Measurements from ENCODE around the gene RPL22L1.

- TF ChIP-seq POLR2AphosphoS2 (conservative IDR thresholded peaks at IDR 0.05; ENCODE audit: low read length) (no peak), BHLHE40 (IDR thresholded peaks at IDR 0.05; ENCODE audit: low read depth, low read length) (no peak), POLR2A (IDR thresholded peaks at IDR 0.05; ENCODE audit: low read length) (no peak), PHF8 (IDR thresholded peaks at IDR 0.05; ENCODE audit: borderline replicate concordance, low read depth) (no peak), HDAC2 (IDR thresholded peaks at IDR 0.05) (no peak)
- TF ChIP-seq, protein P1, sequence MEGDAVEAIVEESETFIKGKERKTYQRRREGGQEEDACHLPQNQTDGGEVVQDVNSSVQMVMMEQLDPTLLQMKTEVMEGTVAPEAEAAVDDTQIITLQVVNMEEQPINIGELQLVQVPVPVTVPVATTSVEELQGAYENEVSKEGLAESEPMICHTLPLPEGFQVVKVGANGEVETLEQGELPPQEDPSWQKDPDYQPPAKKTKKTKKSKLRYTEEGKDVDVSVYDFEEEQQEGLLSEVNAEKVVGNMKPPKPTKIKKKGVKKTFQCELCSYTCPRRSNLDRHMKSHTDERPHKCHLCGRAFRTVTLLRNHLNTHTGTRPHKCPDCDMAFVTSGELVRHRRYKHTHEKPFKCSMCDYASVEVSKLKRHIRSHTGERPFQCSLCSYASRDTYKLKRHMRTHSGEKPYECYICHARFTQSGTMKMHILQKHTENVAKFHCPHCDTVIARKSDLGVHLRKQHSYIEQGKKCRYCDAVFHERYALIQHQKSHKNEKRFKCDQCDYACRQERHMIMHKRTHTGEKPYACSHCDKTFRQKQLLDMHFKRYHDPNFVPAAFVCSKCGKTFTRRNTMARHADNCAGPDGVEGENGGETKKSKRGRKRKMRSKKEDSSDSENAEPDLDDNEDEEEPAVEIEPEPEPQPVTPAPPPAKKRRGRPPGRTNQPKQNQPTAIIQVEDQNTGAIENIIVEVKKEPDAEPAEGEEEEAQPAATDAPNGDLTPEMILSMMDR (IDR thresholded peaks at IDR 0.05): no peak
- TF ChIP-seq, protein P2, sequence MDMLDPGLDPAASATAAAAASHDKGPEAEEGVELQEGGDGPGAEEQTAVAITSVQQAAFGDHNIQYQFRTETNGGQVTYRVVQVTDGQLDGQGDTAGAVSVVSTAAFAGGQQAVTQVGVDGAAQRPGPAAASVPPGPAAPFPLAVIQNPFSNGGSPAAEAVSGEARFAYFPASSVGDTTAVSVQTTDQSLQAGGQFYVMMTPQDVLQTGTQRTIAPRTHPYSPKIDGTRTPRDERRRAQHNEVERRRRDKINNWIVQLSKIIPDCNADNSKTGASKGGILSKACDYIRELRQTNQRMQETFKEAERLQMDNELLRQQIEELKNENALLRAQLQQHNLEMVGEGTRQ (IDR thresholded peaks at IDR 0.05): no peak
- TF ChIP-seq, protein P3, sequence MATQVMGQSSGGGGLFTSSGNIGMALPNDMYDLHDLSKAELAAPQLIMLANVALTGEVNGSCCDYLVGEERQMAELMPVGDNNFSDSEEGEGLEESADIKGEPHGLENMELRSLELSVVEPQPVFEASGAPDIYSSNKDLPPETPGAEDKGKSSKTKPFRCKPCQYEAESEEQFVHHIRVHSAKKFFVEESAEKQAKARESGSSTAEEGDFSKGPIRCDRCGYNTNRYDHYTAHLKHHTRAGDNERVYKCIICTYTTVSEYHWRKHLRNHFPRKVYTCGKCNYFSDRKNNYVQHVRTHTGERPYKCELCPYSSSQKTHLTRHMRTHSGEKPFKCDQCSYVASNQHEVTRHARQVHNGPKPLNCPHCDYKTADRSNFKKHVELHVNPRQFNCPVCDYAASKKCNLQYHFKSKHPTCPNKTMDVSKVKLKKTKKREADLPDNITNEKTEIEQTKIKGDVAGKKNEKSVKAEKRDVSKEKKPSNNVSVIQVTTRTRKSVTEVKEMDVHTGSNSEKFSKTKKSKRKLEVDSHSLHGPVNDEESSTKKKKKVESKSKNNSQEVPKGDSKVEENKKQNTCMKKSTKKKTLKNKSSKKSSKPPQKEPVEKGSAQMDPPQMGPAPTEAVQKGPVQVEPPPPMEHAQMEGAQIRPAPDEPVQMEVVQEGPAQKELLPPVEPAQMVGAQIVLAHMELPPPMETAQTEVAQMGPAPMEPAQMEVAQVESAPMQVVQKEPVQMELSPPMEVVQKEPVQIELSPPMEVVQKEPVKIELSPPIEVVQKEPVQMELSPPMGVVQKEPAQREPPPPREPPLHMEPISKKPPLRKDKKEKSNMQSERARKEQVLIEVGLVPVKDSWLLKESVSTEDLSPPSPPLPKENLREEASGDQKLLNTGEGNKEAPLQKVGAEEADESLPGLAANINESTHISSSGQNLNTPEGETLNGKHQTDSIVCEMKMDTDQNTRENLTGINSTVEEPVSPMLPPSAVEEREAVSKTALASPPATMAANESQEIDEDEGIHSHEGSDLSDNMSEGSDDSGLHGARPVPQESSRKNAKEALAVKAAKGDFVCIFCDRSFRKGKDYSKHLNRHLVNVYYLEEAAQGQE (IDR thresholded peaks at IDR 0.05): no peak
Measured at GRCh38 chr3:170863816-170864215, 6.2 kb downstream of the RPL22L1 start.

Data from A549 (cell line).